KMS-11 (cell line): ENCODE measurements around the gene IRF1.
A peak's percentile ranks its signal among the peaks of the same experiment; 100 is the strongest.

Source experiments
- H2AFZ ChIP-seq: fragments of 200-600 bp; sonication (generic); 2 replicates; pipeline ENCODE4 v1.6.1; 2016; ENCODE audit warnings: antibody characterized with exemption, mixed run types, low read depth
- H3K27ac ChIP-seq: fragments of 200-600 bp; sonication (generic); 2 replicates; pipeline ENCODE4 v1.6.1; 2016; ENCODE audit warnings: mild to moderate bottlenecking, mixed run types
- H3K27me3 ChIP-seq: fragments of 200-600 bp; sonication (generic); 2 replicates; pipeline ENCODE4 v1.6.1; 2017; ENCODE audit warnings: mild to moderate bottlenecking, low read depth, mixed run types, moderate library complexity; ENCODE audit not compliant: insufficient read depth
- H3K36me3 ChIP-seq: fragments of 200-600 bp; sonication (generic); 2 replicates; pipeline ENCODE4 v1.6.1; 2017; ENCODE audit warnings: mild to moderate bottlenecking, mixed run types; ENCODE audit not compliant: insufficient read depth
- H3K4me1 ChIP-seq: fragments of 200-600 bp; sonication (generic); 2 replicates; pipeline ENCODE4 v1.6.1; 2016; ENCODE audit warnings: mild to moderate bottlenecking, low read depth, mixed run types; ENCODE audit not compliant: poor library complexity, severe bottlenecking
- H3K4me2 ChIP-seq: fragments of 200-600 bp; sonication (generic); 2 replicates; pipeline ENCODE4 v1.7.0; 2016; ENCODE audit warnings: mild to moderate bottlenecking, mixed run types
- H3K4me3 ChIP-seq: fragments of 200-600 bp; sonication (generic); IDR thresholded peaks from 2 replicates; pipeline ENCODE4 v1.6.1; 2017; ENCODE audit warnings: low read depth, low read length, mixed read lengths; ENCODE audit not compliant: insufficient read depth
- H3K79me2 ChIP-seq: fragments of 200-600 bp; sonication (generic); 2 replicates; pipeline ENCODE4 v1.6.1; 2016; ENCODE audit warnings: low read depth, mixed run types; ENCODE audit not compliant: insufficient read depth
- H3K9ac ChIP-seq: fragments of 200-600 bp; sonication (generic); 2 replicates; pipeline ENCODE4 v1.6.1; 2016; ENCODE audit warnings: mild to moderate bottlenecking, mixed run types
- H4K20me1 ChIP-seq: fragments of 200-600 bp; sonication (generic); 2 replicates; pipeline ENCODE4 v1.6.1; 2016; ENCODE audit warnings: mild to moderate bottlenecking, mixed run types; ENCODE audit not compliant: insufficient read depth
- CTCF ChIP-seq: fragments of 200-600 bp; sonication (generic); conservative IDR thresholded peaks from 2 replicates; pipeline ENCODE4 v1.6.1; 2017; ENCODE audit warnings: low read depth, mild to moderate bottlenecking, antibody characterized with exemption, low read length, moderate library complexity, mixed read lengths

Gene IRF1

DNA sequence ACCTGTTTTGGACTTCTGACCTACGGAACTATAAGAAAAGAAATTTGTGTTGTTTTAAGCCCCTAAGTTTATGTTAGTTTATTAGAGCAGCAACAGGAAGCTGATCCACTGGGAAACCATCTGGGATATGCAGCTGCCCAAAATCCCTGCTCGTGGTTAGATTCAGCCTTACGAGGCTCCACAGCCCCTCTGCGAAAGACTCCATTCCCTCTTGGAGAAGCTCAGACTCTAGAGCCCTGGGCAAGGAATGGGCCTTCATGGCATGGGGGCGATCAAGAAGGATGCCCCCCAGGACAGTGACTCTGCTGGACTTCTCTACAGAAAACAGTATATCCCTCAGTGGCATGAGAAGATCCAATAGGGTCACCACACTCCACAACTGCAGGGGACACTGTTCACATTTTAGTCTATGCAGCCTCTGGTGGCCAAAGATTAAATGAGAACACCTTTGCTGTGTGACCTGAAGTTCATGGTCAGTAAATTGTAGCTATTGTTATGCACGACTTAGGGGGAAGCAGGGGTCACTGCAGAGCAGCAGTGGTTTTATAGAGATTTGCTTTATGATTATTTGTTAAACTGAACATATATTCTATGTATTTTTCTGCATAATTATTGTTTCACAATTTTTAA lies 21.1 kb downstream of the IRF1 start:
- no peak for TF ChIP-seq CTCF
- Histone ChIP-seq H2AFZ (no peak overlapping the region), H3K27ac (no peak overlapping the region), H4K20me1 (no peaks in the 10 kb centered on the region), H3K4me3 (no peak overlapping the region), H3K27me3 (no peaks in the 10 kb centered on the region), H3K36me3 (no peaks in the 10 kb centered on the region), H3K9ac (no peak overlapping the region), H3K4me2 (no peak overlapping the region), H3K79me2 (no peaks in the 10 kb centered on the region), H3K4me1 (peaks cover 59% of the 10 kb centered on the region)

DNA sequence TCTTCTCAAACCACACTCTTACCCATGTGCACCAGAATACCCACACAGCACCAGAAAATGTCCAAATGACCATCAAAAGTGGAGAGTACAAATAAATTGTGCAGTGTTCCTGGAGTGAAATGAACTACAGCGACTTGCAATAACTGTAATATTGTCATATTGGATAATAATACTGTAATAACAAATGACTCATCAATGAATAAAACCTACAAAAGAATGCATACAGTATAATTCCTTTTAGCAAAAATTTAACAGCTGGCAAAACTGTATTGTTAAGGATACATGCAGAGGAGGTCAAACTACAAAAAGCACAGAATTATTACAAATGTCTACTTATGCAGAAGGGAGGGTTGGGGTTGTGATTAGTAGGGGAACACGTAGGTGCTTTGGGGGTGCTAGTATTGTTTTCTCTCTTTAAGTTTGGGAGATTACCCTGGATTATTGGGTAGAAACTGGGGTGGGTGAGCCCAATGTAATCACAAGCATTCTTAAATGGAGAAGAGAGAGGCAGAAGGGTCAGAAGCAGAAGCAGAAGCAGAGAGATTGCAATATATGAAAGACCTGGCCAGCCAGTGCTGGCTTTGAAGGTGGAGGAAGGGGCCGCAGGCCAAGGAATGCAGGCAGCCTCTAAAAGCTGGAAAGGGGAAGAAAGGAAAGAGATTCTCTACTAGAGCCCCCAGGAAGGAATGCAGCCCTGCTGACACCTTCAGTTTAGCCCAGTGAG lies 21.8 kb downstream of the IRF1 start:
- Histone ChIP-seq H3K79me2 (no peaks in the 10 kb centered on the region), H3K36me3 (no peaks in the 10 kb centered on the region), H4K20me1 (no peaks in the 10 kb centered on the region), H3K4me2 (no peak overlapping the region), H2AFZ (no peak overlapping the region), H3K9ac (no peak overlapping the region), H3K27me3 (no peaks in the 10 kb centered on the region), H3K4me3 (no peak overlapping the region), H3K27ac (no peak overlapping the region), H3K4me1 (peaks cover 66% of the 10 kb centered on the region)
- no peak for TF ChIP-seq CTCF

GRCh38 chr5:132467287-132467984 lies 23.1 kb downstream of the IRF1 start:
- Histone ChIP-seq H3K27me3 (no peaks in the 10 kb centered on the region), H3K36me3 (no peaks in the 10 kb centered on the region), H3K79me2 (no peaks in the 10 kb centered on the region), H3K27ac (peak overlapping the region; percentile 88), H3K4me2 (peak overlapping the region; percentile 62), H4K20me1 (no peaks in the 10 kb centered on the region), H3K9ac (peak overlapping the region; percentile 63; the same call in 1 of the 2 replicates), H2AFZ (no peak overlapping the region), H3K4me1 (peaks cover 80% of the 10 kb centered on the region), H3K4me3 (no peak overlapping the region)
- TF ChIP-seq CTCF = no peak

DNA sequence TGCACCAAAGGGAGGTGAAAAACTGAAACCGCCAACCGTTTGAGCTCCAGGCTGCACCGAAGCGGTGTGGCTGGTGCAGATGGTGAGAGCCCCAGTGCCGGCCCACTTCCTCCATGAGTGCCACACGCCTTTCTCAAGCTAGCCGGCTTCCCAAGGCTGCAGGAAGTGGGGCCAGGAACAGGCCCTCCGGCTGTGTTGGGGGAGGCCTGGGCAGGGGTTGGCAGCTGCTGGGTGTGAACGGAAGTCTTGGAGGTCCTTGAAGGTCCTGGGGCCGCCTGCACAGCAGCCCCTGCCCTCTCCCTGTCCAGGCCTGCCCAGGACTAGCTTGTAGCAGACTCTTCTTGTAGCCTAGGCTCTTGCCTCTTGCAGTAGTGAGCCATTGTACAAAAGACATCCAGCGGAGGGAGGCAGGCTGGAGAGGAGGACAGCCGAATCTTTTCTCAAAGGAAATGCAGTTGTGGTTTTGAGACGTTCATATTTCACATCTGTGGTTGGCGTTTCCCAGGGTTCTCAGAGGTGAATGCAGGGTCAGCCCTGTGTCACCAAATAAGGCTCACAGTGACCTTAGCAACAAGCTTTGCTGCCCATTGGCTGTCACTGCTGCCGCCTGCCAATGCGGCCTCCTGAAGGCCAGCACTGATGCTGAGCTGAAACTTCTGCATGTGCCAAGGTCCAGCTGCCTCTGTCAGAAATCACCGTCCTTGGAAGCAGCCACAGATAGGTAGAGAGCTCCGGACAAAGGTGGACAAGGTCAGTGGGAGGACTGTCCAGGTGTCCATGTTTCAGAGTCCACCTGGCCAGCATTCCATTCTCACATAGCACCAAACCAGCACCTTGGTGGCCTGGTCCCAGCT lies 23.9 kb downstream of the IRF1 start:
- peak overlapping the region; percentile 88 for H3K27ac ChIP-seq
- H3K4me3 ChIP-seq = no peak overlapping the region
- H3K9ac ChIP-seq = peak overlapping the region; percentile 63; the same call in 1 of the 2 replicates
- peak overlapping the region; percentile 62 for H3K4me2 ChIP-seq
- H3K4me1 ChIP-seq = peaks cover 85% of the 10 kb centered on the region
- H3K79me2 ChIP-seq = no peaks in the 10 kb centered on the region
- TF ChIP-seq CTCF = no peak
- no peaks in the 10 kb centered on the region for H4K20me1 ChIP-seq
- peak overlapping the region; percentile 7; the same call in 1 of the 2 replicates for H2AFZ ChIP-seq
- no peaks in the 10 kb centered on the region for H3K27me3 ChIP-seq
- H3K36me3 ChIP-seq = no peaks in the 10 kb centered on the region
